Astrocyte of the spinal cord (primary cell): Measurements from ENCODE around the gene JPH3.

Experiments used
- DNase-seq: peaks from one replicate; pipeline ENCODE4 v3.0.0; 2011; ENCODE audit warnings: low read depth, low spot score
- H3K4me3 ChIP-seq: 2 replicates; pipeline ENCODE4 v1.5.1; 2011; ENCODE audit warnings: low read depth, mild to moderate bottlenecking, low read length, moderate library complexity
- in situ Hi-C: cut with HindIII; loops from 2 replicates; pipeline ENCODE4 v1.10.0; 2017; ENCODE audit warnings: low sequenced_read_pairs
- TF ChIP-seq, protein P1 (sequence below): IDR thresholded peaks from 2 replicates; pipeline ENCODE4 v1.5.1; 2012; ENCODE audit warnings: low read depth, mild to moderate bottlenecking, low read length, inconsistent platforms

JPH3 gene

DNA sequence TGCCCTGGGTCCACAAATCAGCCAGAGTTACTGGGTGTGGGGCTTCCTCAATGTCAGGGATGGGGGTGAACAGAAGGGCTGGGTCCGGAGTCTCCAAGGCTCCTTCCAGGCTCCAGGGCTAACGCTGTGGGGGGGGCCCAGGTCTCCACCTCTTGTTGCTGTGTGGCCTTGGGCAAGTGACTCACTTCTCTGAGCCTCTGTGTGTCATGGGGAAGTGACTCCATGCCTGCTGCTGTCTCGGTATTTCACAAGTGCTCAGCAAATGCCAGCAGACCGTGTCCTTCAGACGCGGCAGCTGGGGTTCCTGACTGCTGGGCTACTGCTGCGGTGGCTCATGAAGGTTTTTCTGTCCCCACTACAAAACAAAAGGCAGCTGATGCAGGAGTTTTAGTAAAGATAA is 26.6 kb downstream of the JPH3 start:
- in situ Hi-C loops = no loop called here
- no peak overlapping the region for H3K4me3 ChIP-seq
- DNase-seq = no peak
- TF ChIP-seq, protein P1, sequence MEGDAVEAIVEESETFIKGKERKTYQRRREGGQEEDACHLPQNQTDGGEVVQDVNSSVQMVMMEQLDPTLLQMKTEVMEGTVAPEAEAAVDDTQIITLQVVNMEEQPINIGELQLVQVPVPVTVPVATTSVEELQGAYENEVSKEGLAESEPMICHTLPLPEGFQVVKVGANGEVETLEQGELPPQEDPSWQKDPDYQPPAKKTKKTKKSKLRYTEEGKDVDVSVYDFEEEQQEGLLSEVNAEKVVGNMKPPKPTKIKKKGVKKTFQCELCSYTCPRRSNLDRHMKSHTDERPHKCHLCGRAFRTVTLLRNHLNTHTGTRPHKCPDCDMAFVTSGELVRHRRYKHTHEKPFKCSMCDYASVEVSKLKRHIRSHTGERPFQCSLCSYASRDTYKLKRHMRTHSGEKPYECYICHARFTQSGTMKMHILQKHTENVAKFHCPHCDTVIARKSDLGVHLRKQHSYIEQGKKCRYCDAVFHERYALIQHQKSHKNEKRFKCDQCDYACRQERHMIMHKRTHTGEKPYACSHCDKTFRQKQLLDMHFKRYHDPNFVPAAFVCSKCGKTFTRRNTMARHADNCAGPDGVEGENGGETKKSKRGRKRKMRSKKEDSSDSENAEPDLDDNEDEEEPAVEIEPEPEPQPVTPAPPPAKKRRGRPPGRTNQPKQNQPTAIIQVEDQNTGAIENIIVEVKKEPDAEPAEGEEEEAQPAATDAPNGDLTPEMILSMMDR = no peak

DNA sequence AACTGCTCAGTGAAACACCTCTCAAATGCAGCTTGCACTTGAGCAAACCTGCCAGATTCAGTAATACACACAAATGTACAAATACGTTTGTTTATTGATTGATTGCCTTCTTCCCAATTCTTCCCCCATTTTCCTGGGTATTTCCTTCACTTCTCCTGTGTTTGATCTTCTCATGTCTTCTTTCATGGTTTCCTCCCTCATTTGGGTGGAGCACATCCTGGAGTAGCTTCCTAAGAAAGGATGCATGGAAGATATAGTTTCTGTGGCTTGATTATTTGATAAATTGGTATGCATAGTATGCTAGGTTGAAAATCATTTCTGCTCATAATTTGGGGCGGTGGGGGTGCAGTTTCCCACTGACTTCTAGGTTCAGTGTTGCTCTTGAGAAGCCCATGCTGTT is 28.8 kb downstream of the JPH3 start:
- TF ChIP-seq, protein P1 = no peak
- H3K4me3 ChIP-seq = no peak overlapping the region
- no peak for DNase-seq
- in situ Hi-C loops = no loop called here

DNA sequence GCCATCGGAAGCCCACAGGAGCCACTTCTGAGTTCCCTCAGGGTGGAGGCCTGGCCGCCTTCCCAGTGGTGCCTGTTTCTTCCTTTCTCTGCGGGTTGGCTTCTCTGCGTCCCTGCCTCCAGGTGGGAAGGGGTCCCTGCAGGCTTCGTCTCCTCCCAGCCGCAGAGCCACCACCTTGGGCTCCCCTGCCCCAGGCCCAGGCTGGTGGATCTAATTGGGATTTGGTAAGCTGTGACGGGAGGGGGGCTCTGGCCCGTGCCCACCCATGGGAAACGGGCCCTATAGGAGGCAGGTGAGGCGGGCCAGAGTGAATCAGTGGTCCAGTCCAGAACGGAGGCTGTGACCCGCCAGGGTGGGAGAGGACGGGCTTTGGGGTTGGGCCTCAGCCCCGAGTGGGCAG is 32.1 kb downstream of the JPH3 start:
- no peak for DNase-seq
- in situ Hi-C loops = no loop called here
- TF ChIP-seq, protein P1 = no peak
- H3K4me3 ChIP-seq = no peak overlapping the region

DNA sequence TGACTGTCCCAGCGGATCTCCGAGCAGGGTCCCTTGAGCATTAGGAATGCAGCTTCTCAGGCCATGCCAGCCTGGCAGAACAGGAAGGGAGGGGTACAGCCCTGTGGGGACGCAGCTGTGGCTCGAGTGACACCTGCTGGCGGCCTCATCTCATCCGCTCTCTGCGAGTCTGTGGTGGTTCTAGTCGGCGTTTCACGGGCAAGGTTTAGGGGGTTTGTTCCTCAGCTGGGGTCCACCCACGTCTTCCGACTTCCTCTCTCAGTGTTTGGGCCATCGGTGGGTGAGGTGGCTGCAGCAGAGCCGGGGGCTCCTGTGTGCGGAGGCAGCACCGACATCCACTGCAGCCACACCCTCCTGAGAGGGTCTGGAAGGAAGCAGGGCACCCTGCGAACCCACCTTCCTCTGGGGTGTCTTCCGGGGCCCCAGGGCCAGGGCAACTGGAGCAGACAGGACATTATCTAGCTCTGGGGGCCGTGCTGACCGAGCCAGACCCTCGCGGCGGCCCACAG is 33.3 kb downstream of the JPH3 start:
- in situ Hi-C loops = no loop called here
- H3K4me3 ChIP-seq = no peak overlapping the region
- TF ChIP-seq, protein P1 = peak; percentile 77
- peak; percentile 14 for DNase-seq

DNA sequence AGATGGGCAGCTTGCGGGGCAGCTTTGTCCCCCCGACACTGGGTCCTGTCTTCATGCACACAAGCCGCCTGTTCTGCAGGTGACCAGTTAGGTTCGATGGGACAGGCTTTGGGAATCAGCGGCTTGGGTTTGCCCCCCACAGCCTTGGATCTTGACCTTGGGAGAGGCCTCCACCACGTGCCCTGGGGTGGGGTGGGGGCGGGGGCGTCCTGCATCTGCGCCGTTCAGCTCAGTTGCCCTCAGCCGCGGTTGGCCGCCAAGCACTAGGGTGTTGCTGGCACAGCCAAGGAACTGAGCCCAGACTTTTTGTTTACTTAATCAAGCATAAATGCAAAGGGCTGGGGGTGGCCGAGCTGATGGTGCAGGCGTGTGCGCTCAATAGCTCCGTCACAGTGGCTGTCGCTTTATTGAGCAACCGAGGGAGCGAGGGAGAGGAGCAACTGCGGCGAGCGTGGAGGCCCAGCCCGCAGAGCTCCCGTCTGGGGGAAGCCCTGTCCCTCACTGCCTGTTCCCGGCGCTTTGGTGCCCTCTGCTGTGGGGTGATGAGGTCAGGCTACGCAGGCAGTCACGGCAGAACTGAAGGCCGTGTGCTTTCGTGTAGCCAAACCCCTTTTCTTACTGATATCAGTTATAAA is 33.9 kb downstream of the JPH3 start:
- DNase-seq = peak; percentile 53
- no peak overlapping the region for H3K4me3 ChIP-seq
- in situ Hi-C loops = no loop called here
- TF ChIP-seq, protein P1 = peak; percentile 61

DNA sequence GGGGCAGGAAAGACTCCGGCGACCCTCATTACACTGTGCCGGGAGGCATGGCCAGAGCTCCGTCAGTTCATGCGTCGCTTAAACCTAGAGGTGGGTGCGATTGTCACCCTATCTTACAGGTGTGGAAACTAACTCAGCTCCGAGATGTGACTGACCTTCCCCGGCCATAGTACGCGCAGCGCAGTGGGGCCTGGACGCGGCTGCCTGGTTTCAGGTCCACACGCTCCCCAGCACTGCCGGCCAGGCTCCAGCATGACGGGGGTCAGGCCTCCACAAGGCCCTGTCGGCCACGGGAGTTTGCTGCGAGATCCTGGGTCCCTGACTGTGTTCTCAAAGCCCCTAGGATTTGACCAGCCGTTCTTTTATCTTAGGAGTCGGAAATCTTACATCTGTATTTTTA is 34.4 kb downstream of the JPH3 start:
- TF ChIP-seq, protein P1 = no peak
- no peak for DNase-seq
- H3K4me3 ChIP-seq = no peak overlapping the region
- in situ Hi-C loops = no loop called here
